ENCODE measurements around the gene PRKAG2. TPM values are rescaled to one million over a fixed set of nuclear protein-coding genes. Genes with fewer than 3 reads are reported as not detected.
A peak's percentile ranks its signal among the peaks of the same experiment; 100 is the strongest.

The PRKAG2 gene
- total and polyA plus RNA-seq, 8 donors: 19.9 to 302 (median 60.9) TPM

GRCh38 chr7:151679881-151680612 is 196.9 kb downstream of the PRKAG2 start:
- Histone ChIP-seq H3K27me3 (no peaks in the 10 kb centered on the region), H3K27ac (peak overlapping the region; percentile 76 to 84 (median 79)), H3K9me3 (no peaks in the 10 kb centered on the region), H3K4me1 (peaks cover 8 to 55% (median 41%) of the 10 kb centered on the region in 4 donors), H3K36me3 (peaks cover 0 to 4% (median 0%) of the 10 kb centered on the region in 4 donors), H3K4me3 (no peak overlapping the region)
- TF ChIP-seq POLR2A (IDR thresholded peaks at IDR 0.05): no peak
- TF ChIP-seq EP300 (IDR thresholded peaks at IDR 0.05): no peak
- TF ChIP-seq POLR2AphosphoS5 (IDR thresholded peaks at IDR 0.05): no peak
- no peak for TF ChIP-seq CTCF (IDR thresholded peaks at IDR 0.05)
- intact Hi-C loops (cut with DNase I; ENCODE audit: low total_unique reads): no loop called here
- WGBS, 5 donors: 87 to 94% (median 94%) methylated on average over 11 of the region's 11 CpGs
- no peak for DNase-seq

GRCh38 chr7:151679071-151679708 is 197.7 kb downstream of the PRKAG2 start:
- intact Hi-C loops (cut with DNase I; ENCODE audit: low total_unique reads): no loop called here
- DNase-seq: no peak
- 50 to 68% (median 57%) methylated on average over 8 of the region's 8 CpGs for WGBS, 5 donors
- Histone ChIP-seq H3K4me3 (no peak overlapping the region), H3K9me3 (no peaks in the 10 kb centered on the region), H3K36me3 (peaks cover 0 to 11% (median 1%) of the 10 kb centered on the region in 4 donors), H3K27ac (peak overlapping the region in 4 of 5 donors; percentile 79 to 84 (median 81)), H3K4me1 (peaks cover 8 to 55% (median 41%) of the 10 kb centered on the region in 4 donors), H3K27me3 (no peaks in the 10 kb centered on the region)
- no peak for TF ChIP-seq CTCF (IDR thresholded peaks at IDR 0.05)
- TF ChIP-seq EP300 (IDR thresholded peaks at IDR 0.05): no peak
- TF ChIP-seq POLR2A (IDR thresholded peaks at IDR 0.05): no peak
- no peak for TF ChIP-seq POLR2AphosphoS5 (IDR thresholded peaks at IDR 0.05)

- Histone ChIP-seq H3K27ac (peak overlapping the region in 4 of 5 donors; percentile 60 to 84 (median 81)), H3K36me3 (peaks cover 0 to 18% (median 2%) of the 10 kb centered on the region in 4 donors), H3K4me1 (peaks cover 8 to 51% (median 41%) of the 10 kb centered on the region in 4 donors), H3K4me3 (no peak overlapping the region), H3K9me3 (no peaks in the 10 kb centered on the region), H3K27me3 (no peaks in the 10 kb centered on the region)
- intact Hi-C loops (cut with DNase I; ENCODE audit: low total_unique reads): no loop called here
- no peak for DNase-seq
- no peak for TF ChIP-seq POLR2A (IDR thresholded peaks at IDR 0.05)
- TF ChIP-seq POLR2AphosphoS5 (IDR thresholded peaks at IDR 0.05): no peak
- no peak for TF ChIP-seq CTCF (IDR thresholded peaks at IDR 0.05)
- no peak for TF ChIP-seq EP300 (IDR thresholded peaks at IDR 0.05)
- WGBS, 5 donors: 89 to 92% (median 91%) methylated on average over 6 of the region's 6 CpGs
Measured at GRCh38 chr7:151678227-151678604, 198.7 kb downstream of the PRKAG2 start.

- Histone ChIP-seq H3K27me3 (no peaks in the 10 kb centered on the region), H3K36me3 (peaks cover 0 to 18% (median 2%) of the 10 kb centered on the region in 4 donors), H3K4me3 (no peak overlapping the region), H3K9me3 (no peaks in the 10 kb centered on the region), H3K4me1 (peaks cover 8 to 55% (median 38%) of the 10 kb centered on the region in 4 donors), H3K27ac (peak overlapping the region in 4 of 5 donors; percentile 42 to 83 (median 70))
- TF ChIP-seq CTCF (IDR thresholded peaks at IDR 0.05) (no peak), EP300 (IDR thresholded peaks at IDR 0.05) (no peak), POLR2A (IDR thresholded peaks at IDR 0.05) (no peak), POLR2AphosphoS5 (IDR thresholded peaks at IDR 0.05) (no peak)
- 46 to 62% (median 55%) methylated on average over 14 of the region's 14 CpGs for WGBS, 5 donors
- DNase-seq: peak in 1 of 2 donors; percentile 42
- intact Hi-C loops (cut with DNase I; ENCODE audit: low total_unique reads): no loop called here
Measured at GRCh38 chr7:151677581-151678226, 199.2 kb downstream of the PRKAG2 start.
